GM21528 (cell line): ENCODE data around the gene TNFSF15.
"Not testable (repeated sequence)": the region's sequence is repeated elsewhere in the genome, so short reads cannot be mapped to it uniquely, and the experiment has no call there.

Experiments
- ATAC-seq: cut with Tn5 transposase; IDR thresholded peaks from one replicate; pipeline ENCODE4 v1.9.1; 2021; ENCODE audit warnings: mild to moderate bottlenecking, moderate library complexity; ENCODE audit not compliant: unreplicated experiment, low FRiP score

The TNFSF15 gene

GRCh38 chr9:114757984-114758383 lies 47.9 kb downstream of the TNFSF15 start:
- no peak for ATAC-seq

GRCh38 chr9:114757395-114757794 lies 48.4 kb downstream of the TNFSF15 start:
- ATAC-seq = no peak

GRCh38 chr9:114756920-114757319 lies 48.9 kb downstream of the TNFSF15 start:
- ATAC-seq = no peak

- no peak for ATAC-seq
Observed at GRCh38 chr9:114754581-114754980, 51.3 kb downstream of the TNFSF15 start.

GRCh38 chr9:114746591-114747346 lies 59.1 kb downstream of the TNFSF15 start:
- ATAC-seq = no peak

GRCh38 chr9:114745879-114746550 lies 59.8 kb downstream of the TNFSF15 start:
- no peak for ATAC-seq

- ATAC-seq = no peak
Observed at GRCh38 chr9:114745108-114745848, 60.6 kb downstream of the TNFSF15 start.

GRCh38 chr9:114743446-114743845 lies 62.4 kb downstream of the TNFSF15 start:
- ATAC-seq = no peak

GRCh38 chr9:114742947-114743346 lies 62.9 kb downstream of the TNFSF15 start:
- no peak for ATAC-seq

- not testable (repeated sequence) for ATAC-seq
Observed at GRCh38 chr9:114741521-114741920, 64.3 kb downstream of the TNFSF15 start.

GRCh38 chr9:114738581-114739316 lies 67.1 kb downstream of the TNFSF15 start:
- no peak for ATAC-seq

- no peak for ATAC-seq
Observed at GRCh38 chr9:114737847-114738246, 68.0 kb downstream of the TNFSF15 start.

- ATAC-seq = no peak
Observed at GRCh38 chr9:114737118-114737517, 68.7 kb downstream of the TNFSF15 start.

- ATAC-seq = no peak
Observed at GRCh38 chr9:114735704-114736103, 70.1 kb downstream of the TNFSF15 start.

- not testable (repeated sequence) for ATAC-seq
Observed at GRCh38 chr9:114735139-114735538, 70.7 kb downstream of the TNFSF15 start.
